Measurements from ENCODE around the gene HMCN1.
"Not testable (repeated sequence)": the region's sequence is repeated elsewhere in the genome, so short reads cannot be mapped to it uniquely, and the experiment has no call there.

Gene HMCN1

GRCh38 chr1:185871627-185872150 is 137.5 kb downstream of the HMCN1 start:
- TF ChIP-seq, protein P1, sequence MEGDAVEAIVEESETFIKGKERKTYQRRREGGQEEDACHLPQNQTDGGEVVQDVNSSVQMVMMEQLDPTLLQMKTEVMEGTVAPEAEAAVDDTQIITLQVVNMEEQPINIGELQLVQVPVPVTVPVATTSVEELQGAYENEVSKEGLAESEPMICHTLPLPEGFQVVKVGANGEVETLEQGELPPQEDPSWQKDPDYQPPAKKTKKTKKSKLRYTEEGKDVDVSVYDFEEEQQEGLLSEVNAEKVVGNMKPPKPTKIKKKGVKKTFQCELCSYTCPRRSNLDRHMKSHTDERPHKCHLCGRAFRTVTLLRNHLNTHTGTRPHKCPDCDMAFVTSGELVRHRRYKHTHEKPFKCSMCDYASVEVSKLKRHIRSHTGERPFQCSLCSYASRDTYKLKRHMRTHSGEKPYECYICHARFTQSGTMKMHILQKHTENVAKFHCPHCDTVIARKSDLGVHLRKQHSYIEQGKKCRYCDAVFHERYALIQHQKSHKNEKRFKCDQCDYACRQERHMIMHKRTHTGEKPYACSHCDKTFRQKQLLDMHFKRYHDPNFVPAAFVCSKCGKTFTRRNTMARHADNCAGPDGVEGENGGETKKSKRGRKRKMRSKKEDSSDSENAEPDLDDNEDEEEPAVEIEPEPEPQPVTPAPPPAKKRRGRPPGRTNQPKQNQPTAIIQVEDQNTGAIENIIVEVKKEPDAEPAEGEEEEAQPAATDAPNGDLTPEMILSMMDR (IDR thresholded peaks at IDR 0.05; ENCODE audit: insufficient read depth, low read length, missing control alignments) = no peak
- ChIA-PET CTCF (no interaction called here), POLR2A (no interaction called here)
- no peak overlapping the region for H3K4me3 ChIP-seq (ENCODE audit: low read depth, low read length)
- no peak for DNase-seq (ENCODE audit: low read depth, low spot score)

DNA sequence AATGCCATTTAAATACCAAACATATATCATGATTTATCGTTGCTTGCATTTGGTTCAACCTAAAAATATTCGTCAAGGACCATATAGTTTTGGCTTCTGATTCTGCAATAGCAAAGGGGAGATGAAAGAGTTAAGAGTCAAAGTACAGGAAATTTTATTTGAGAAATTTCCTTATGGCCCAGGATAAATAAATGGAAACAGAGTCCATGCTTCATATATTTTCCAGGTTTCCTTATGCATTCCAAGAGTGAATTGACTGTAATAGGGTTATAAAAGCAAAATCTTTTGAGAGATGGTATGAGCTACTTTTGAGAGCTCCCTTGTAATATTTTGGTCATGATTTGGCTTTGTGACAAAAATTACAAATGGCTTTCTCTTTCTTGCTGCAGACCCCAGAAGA is 140.1 kb downstream of the HMCN1 start:
- TF ChIP-seq, protein P1 (IDR thresholded peaks at IDR 0.05; ENCODE audit: insufficient read depth, low read length, missing control alignments) = no peak
- no peak for DNase-seq (ENCODE audit: low read depth, low spot score)
- ChIA-PET CTCF (no interaction called here), POLR2A (no interaction called here)
- H3K4me3 ChIP-seq (ENCODE audit: low read depth, low read length) = no peak overlapping the region

- no peak for DNase-seq (ENCODE audit: low read depth, low spot score)
- CTCF ChIA-PET = no interaction called here
- POLR2A ChIA-PET = no interaction called here
- TF ChIP-seq, protein P1 (IDR thresholded peaks at IDR 0.05; ENCODE audit: insufficient read depth, low read length, missing control alignments) = no peak
- H3K4me3 ChIP-seq (ENCODE audit: low read depth, low read length) = no peak overlapping the region
Measured at GRCh38 chr1:185880330-185880729, 146.1 kb downstream of the HMCN1 start.

DNA sequence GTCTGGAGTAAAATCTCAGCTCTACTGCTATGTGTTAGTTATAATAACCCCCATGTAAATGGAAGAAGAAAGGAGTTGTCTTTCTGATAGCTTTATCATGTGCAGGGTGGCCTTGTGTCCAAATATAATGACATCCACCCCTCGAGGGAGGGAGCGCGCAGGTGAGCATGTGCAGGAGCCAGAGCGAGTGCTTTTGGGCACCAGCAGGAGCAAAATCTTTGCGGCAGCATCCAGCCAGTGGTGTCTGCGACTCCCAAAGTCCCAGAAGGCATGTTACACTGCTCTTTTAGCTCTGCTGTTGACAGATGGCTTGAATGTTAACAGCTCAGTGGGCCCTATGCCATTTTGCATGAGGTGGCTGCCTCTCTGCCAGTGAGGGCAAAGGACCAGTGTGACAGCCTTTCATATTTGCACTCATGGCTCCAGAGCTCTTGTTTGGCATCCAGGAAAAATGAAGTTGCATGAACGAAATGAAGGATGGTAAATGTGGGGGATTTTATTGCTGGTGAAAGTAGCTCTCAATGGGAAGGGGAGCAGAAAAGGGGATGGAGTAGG is 146.7 kb downstream of the HMCN1 start:
- TF ChIP-seq, protein P1 (IDR thresholded peaks at IDR 0.05; ENCODE audit: insufficient read depth, low read length, missing control alignments) = no peak
- no peak overlapping the region for H3K4me3 ChIP-seq (ENCODE audit: low read depth, low read length)
- CTCF ChIA-PET = no interaction called here
- DNase-seq (ENCODE audit: low read depth, low spot score) = no peak
- POLR2A ChIA-PET = no interaction called here

DNA sequence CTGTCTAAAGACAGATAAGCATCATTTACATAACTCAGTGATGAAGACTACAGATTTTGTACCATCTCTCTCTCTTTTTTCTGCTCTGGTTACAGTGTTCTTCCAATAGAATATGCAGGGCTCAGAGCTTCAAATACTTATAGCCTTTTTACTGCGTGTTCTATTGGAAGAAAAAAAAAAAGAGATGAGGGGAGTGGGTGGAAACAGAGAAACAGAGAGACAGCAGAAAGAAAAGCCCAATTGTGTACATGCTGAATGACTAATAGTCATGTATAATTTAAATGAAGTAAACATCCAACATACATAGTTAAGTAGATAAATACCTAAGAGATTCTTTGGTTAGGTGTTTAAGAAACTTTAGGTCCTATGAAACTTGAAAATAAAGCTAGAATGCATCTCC is 151.9 kb downstream of the HMCN1 start:
- ChIA-PET CTCF (interaction anchor here (0.7 kb wide), 1 partner anchor 62 kb away, joined by 3 read pairs; no protein-coding TSS in a partner anchor), POLR2A (no interaction called here)
- TF ChIP-seq, protein P1 (IDR thresholded peaks at IDR 0.05; ENCODE audit: insufficient read depth, low read length, missing control alignments) = no peak

DNA sequence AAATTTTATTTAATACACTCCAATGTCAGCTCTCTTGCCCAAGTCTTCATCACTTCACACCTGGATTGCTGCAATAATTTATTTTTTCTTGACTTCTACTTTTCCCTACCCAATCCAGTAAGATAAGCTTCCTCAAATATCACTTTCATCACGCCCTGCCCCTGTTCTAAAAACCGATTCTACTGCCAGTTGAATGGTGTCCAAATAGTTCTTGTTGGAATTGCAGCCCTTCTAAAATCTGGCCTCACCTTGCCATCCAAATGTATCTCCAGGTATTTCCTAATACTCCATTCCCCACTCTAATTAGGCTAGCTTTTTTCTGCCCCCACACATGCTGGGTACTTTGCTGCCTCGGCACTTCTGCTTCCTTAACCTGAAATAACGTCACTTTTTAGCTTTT is 152.5 kb downstream of the HMCN1 start:
- H3K4me3 ChIP-seq (ENCODE audit: low read depth, low read length) = no peak overlapping the region

More for the DNA sequence above, 151.9 kb downstream of the HMCN1 start:
- no peak overlapping the region for H3K4me3 ChIP-seq (ENCODE audit: low read depth, low read length)
- DNase-seq (ENCODE audit: low read depth, low spot score) = no peak

DNA sequence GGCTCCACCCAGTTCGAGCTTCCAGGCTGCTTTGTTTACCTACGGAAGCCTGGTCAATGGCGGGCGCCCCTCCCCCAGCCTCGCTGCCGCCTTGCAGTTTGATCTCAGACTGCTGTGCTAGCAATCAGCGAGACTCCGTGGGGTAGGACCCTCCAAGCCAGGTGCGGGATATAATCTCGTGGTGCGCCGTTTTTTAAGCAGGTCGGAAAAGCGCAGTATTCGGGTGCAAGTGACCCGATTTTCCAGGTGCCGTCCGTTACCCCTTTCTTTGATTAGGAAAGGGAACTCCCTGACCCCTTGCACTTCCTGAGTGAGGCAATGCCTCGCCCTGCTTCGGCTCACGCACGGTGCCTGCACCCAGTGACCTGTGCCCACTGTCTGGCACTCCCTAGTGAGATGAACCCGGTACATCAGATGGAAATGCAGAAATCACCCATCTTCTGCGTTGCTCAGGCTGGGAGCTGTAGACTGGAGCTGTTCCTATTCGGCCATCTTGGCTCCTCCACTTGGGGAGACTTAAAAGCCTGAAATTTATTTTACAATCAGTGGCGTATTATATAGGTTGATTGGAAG is 158.7 kb downstream of the HMCN1 start:
- CTCF ChIA-PET; POLR2A ChIA-PET; DNase-seq (ENCODE audit: low read depth, low spot score); H3K4me3 ChIP-seq (ENCODE audit: low read depth, low read length): not testable (repeated sequence)

More for the DNA sequence above, 152.5 kb downstream of the HMCN1 start:
- ChIA-PET POLR2A (no interaction called here), CTCF (interaction anchor here (0.7 kb wide), 1 partner anchor 61 kb away, joined by 3 read pairs; no protein-coding TSS in a partner anchor)
- DNase-seq (ENCODE audit: low read depth, low spot score) = no peak
- TF ChIP-seq, protein P1 (IDR thresholded peaks at IDR 0.05; ENCODE audit: insufficient read depth, low read length, missing control alignments) = no peak
